ENCODE results near the gene ACTL7A.

DNA sequence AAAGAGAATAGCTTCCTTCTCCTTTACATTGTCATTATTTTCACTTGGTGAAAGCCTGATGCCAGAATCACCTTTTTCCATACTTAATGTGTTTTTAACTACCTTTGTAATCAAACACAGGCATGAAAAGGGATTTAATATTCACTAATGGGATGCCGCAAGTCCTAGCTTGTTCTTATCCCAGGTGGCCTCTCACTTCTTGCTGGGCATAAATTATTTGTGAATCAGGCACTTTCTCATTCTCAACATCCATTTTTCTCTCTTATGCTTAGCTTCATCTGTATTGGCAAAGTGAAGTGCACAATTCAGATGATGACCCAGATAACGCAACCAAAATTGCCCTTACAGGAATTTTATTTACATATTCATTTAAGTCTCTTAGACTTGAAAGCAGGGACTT is 17.2 kb upstream of the ACTL7A start:
- TF ChIP-seq, protein P1, sequence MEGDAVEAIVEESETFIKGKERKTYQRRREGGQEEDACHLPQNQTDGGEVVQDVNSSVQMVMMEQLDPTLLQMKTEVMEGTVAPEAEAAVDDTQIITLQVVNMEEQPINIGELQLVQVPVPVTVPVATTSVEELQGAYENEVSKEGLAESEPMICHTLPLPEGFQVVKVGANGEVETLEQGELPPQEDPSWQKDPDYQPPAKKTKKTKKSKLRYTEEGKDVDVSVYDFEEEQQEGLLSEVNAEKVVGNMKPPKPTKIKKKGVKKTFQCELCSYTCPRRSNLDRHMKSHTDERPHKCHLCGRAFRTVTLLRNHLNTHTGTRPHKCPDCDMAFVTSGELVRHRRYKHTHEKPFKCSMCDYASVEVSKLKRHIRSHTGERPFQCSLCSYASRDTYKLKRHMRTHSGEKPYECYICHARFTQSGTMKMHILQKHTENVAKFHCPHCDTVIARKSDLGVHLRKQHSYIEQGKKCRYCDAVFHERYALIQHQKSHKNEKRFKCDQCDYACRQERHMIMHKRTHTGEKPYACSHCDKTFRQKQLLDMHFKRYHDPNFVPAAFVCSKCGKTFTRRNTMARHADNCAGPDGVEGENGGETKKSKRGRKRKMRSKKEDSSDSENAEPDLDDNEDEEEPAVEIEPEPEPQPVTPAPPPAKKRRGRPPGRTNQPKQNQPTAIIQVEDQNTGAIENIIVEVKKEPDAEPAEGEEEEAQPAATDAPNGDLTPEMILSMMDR (IDR thresholded peaks at IDR 0.05; ENCODE audit: poor library complexity, severe bottlenecking), result no peak
- no peak for TF ChIP-seq RAD21 (conservative IDR thresholded peaks at IDR 0.05)

All from neural cell (in vitro differentiated cells).